SJCRH30 (cell line): ENCODE data around the gene VPS37D. TPM values are rescaled to one million over a fixed set of nuclear protein-coding genes. Genes with fewer than 3 reads are reported as not detected.
"Not testable (repeated sequence)": the region's sequence is repeated elsewhere in the genome, so short reads cannot be mapped to it uniquely, and the experiment has no call there.

ENCODE experiments used
- DNase-seq, 2 experiments: peaks; one replicate each; pipeline ENCODE4 v3.0.0-alpha.2; 2015 to 2020
- H3K27ac ChIP-seq: fragments of 250-450 bp; sonication (Bioruptor Pico); 2 replicates; pipeline ENCODE4 v1.5.1; 2020; ENCODE audit warnings: mild to moderate bottlenecking, moderate library complexity
- H3K27me3 ChIP-seq: fragments of 250-450 bp; sonication (Bioruptor Pico); 2 replicates; pipeline ENCODE4 v1.5.1; 2020; ENCODE audit warnings: mild to moderate bottlenecking, moderate library complexity
- H3K36me3 ChIP-seq: fragments of 250-450 bp; sonication (Bioruptor Pico); 2 replicates; pipeline ENCODE4 v1.5.1; 2020; ENCODE audit warnings: mild to moderate bottlenecking, moderate library complexity
- H3K4me1 ChIP-seq: fragments of 250-450 bp; sonication (Bioruptor Pico); 2 replicates; pipeline ENCODE4 v1.5.1; 2020; ENCODE audit warnings: mild to moderate bottlenecking, moderate library complexity
- H3K4me3 ChIP-seq: fragments of 250-450 bp; sonication (Bioruptor Pico); 2 replicates; pipeline ENCODE4 v1.5.1; 2020; ENCODE audit warnings: mild to moderate bottlenecking, moderate library complexity
- H3K9me3 ChIP-seq: fragments of 250-450 bp; sonication (Bioruptor Pico); replicated peaks from 2 replicates; pipeline ENCODE4 v1.5.1; 2020; ENCODE audit warnings: mild to moderate bottlenecking, moderate library complexity
- total RNA-seq: library from RNA; depleted of rRNA; stranded (reverse); fragments of >200 nt; shearing (Covaris generic); gene quantifications from 2 replicates; pipeline ENCODE4 v1.2.3, GENCODE V29; 2014; rRNA removed

The VPS37D gene
- total RNA-seq, 1 experiment from 2014 or later: 0.53 TPM

- Histone ChIP-seq H3K27me3 (no peaks in the 10 kb centered on the region), H3K27ac (no peak overlapping the region), H3K9me3 (no peaks in the 10 kb centered on the region), H3K36me3 (no peaks in the 10 kb centered on the region), H3K4me1 (peaks cover 39% of the 10 kb centered on the region), H3K4me3 (no peak overlapping the region)
- peak in 1 of 2 experiments; percentile 31 for DNase-seq
Measured at GRCh38 chr7:73717991-73718405, 50.4 kb downstream of the VPS37D start.

GRCh38 chr7:73718438-73718881, 50.8 kb downstream of the VPS37D start:
- Histone ChIP-seq H3K9me3 (no peaks in the 10 kb centered on the region), H3K4me1 (peaks cover 39% of the 10 kb centered on the region), H3K36me3 (no peaks in the 10 kb centered on the region), H3K27me3 (no peaks in the 10 kb centered on the region), H3K4me3 (peak overlapping the region; percentile 88), H3K27ac (no peak overlapping the region)
- no peak for DNase-seq

GRCh38 chr7:73718905-73719805, 51.5 kb downstream of the VPS37D start, which contains the start of gene STX1A:
STX1A (minus strand) TSS chr7:73719669; CDS start chr7:73719631, 38 bp downstream.
- peak; percentile 78 to 80 for DNase-seq
- Histone ChIP-seq H3K27me3 (no peaks in the 10 kb centered on the region), H3K4me1 (peaks cover 39% of the 10 kb centered on the region), H3K36me3 (no peaks in the 10 kb centered on the region), H3K27ac (no peak within 1 kb of the TSS), H3K9me3 (no peaks in the 10 kb centered on the region), H3K4me3 (peak within 1 kb of the TSS; percentile 88)

GRCh38 chr7:73719806-73720169, 52.2 kb downstream of the VPS37D start:
- Histone ChIP-seq H3K9me3 (no peaks in the 10 kb centered on the region), H3K27me3 (no peaks in the 10 kb centered on the region), H3K4me1 (peaks cover 39% of the 10 kb centered on the region), H3K36me3 (no peaks in the 10 kb centered on the region), H3K4me3 (peak overlapping the region; percentile 88), H3K27ac (no peak overlapping the region)
- DNase-seq: no peak

GRCh38 chr7:73720443-73720842, 52.8 kb downstream of the VPS37D start:
- H3K9me3 ChIP-seq, DNase-seq, H3K4me3 ChIP-seq, H3K27ac ChIP-seq, H3K36me3 ChIP-seq, H3K27me3 ChIP-seq: not testable (repeated sequence)
- peaks cover 32% of the 10 kb centered on the region for H3K4me1 ChIP-seq

GRCh38 chr7:73721377-73721817, 53.8 kb downstream of the VPS37D start:
- no peaks in the 10 kb centered on the region for H3K36me3 ChIP-seq
- H3K27ac ChIP-seq: no peak overlapping the region
- no peaks in the 10 kb centered on the region for H3K27me3 ChIP-seq
- peaks cover 26% of the 10 kb centered on the region for H3K4me1 ChIP-seq
- no peaks in the 10 kb centered on the region for H3K9me3 ChIP-seq
- H3K4me3 ChIP-seq: no peak overlapping the region
- DNase-seq: peak; percentile 71 to 74

Other genes starting within 250 kb of the VPS37D start
- not detected in 2 replicates for gene FZD9, start 234.1 kb upstream of the VPS37D start, total RNA-seq
- gene BAZ1B, start 145.5 kb upstream of the VPS37D start, total RNA-seq: 128 and 139 TPM in 2 replicates
- gene BCL7B, start 110.1 kb upstream of the VPS37D start, total RNA-seq: 38.8 and 39.7 TPM in 2 replicates
- gene TBL2, start 89.3 kb upstream of the VPS37D start, total RNA-seq: 43.8 and 55.9 TPM in 2 replicates
- 0.10 TPM in 1 of 2 replicates, not detected in the other for gene MLXIPL, start 43.3 kb upstream of the VPS37D start, total RNA-seq
- gene DNAJC30, start 15.6 kb downstream of the VPS37D start, total RNA-seq: 5.1 and 6.0 TPM in 2 replicates
- 86.6 and 91.7 TPM in 2 replicates for gene BUD23, start 15.8 kb downstream of the VPS37D start, total RNA-seq
- 6.9 and 10.4 TPM in 2 replicates for gene STX1A, start 51.8 kb downstream of the VPS37D start, total RNA-seq
- 11.8 and 13.9 TPM in 2 replicates for gene ABHD11, start 71.0 kb downstream of the VPS37D start, total RNA-seq
- gene CLDN3, start 102.4 kb downstream of the VPS37D start, total RNA-seq: not detected in 2 replicates
- gene CLDN4, start 163.2 kb downstream of the VPS37D start, total RNA-seq: 0.06 and 0.08 TPM in 2 replicates
- 0.30 and 0.55 TPM in 2 replicates for gene METTL27, start 174.7 kb downstream of the VPS37D start, total RNA-seq
- gene TMEM270, start 193.3 kb downstream of the VPS37D start, total RNA-seq: not detected in 2 replicates